HepG2 (cell line): Measurements from ENCODE around the gene CSMD2. TPM values are rescaled to one million over a fixed set of nuclear protein-coding genes. Genes with fewer than 3 reads are reported as not detected.

Experiments used
- ATAC-seq: fragments of 200-7000 bp; cut with Tn5 transposase; 3 replicates; pipeline ENCODE4 v1.9.1; 2020; ENCODE audit warnings: mild to moderate bottlenecking, moderate library complexity
- BruUV-seq: library from RNA; stranded (reverse); fragments of 400-500 nt; replicated peaks from 2 replicates; lab custom pipeline; 2021; lab: Mats Ljungman, UMichigan
- CTCF ChIA-PET: fragments of 300-600 bp; formaldehyde crosslinking; extraction: SDS; loops from one replicate; lab custom pipeline; 2021; ENCODE audit warnings: low total read pairs, inconsistent platforms, low intra/inter-chr PET ratio; lab: Yijun Ruan, JAX
- POLR2A ChIA-PET: fragments of 350-600 bp; sonication (Branson Sonifier 250); formaldehyde crosslinking; loops from one replicate; lab custom pipeline; 2020; ENCODE audit warnings: antibody characterized with exemption, inconsistent platforms; lab: Yijun Ruan, JAX
- DNase-seq: peaks from one replicate; pipeline ENCODE4 v3.0.0-alpha.2; 2015; ENCODE audit warnings: low spot score
- FAIRE-seq: peaks from 3 replicates; lab custom pipeline; 2011; peaks lifted over from hg19 to GRCh38; lab: Jason Lieb, UNC
- H2AFZ ChIP-seq: one replicate; pipeline ENCODE4 v1.6.1; 2011; ENCODE audit warnings: low read length, inconsistent platforms
- H3K27ac ChIP-seq: fragments of 300-600 bp; 3 replicates; pipeline ENCODE4 v1.8.0; 2011; ENCODE audit warnings: mixed run types, mild to moderate bottlenecking, mixed read lengths, low read length, inconsistent platforms; ENCODE audit not compliant: insufficient read depth; ENCODE audit errors: extremely low read length
- H3K27me3 ChIP-seq, 2 experiments: fragments of 200-600 bp in 1 of 2; 2 replicates in 1 of 2; 3 replicates in 1 of 2; pipeline versions ENCODE4 v1.6.0 to v1.8.0; 2011; ENCODE audit warnings: low read length in 2 of 2, mild to moderate bottlenecking in 2 of 2, moderate library complexity in 2 of 2, inconsistent platforms in 1 of 2; ENCODE audit not compliant: insufficient read depth in 2 of 2, control insufficient read depth in 1 of 2
- H3K36me3 ChIP-seq, 2 experiments: fragments of 200-600 bp in 1 of 2; replicated peaks in 1 of 2; 2 replicates in 1 of 2; 3 replicates in 1 of 2; pipeline versions ENCODE4 v1.5.1 to v1.8.0; 2011; ENCODE audit warnings: low read length in 2 of 2, inconsistent platforms in 1 of 2; ENCODE audit not compliant: insufficient read depth in 2 of 2, control insufficient read depth in 1 of 2
- H3K4me1 ChIP-seq: 2 replicates; pipeline ENCODE4 v1.5.1; 2012; ENCODE audit warnings: low read length, inconsistent platforms; ENCODE audit not compliant: insufficient read depth
- H3K4me2 ChIP-seq: 2 replicates; pipeline ENCODE4 v1.6.0; 2011; ENCODE audit warnings: low read depth, low read length, inconsistent platforms
- H3K4me3 ChIP-seq, 3 experiments: fragments of 200-600 bp in 1 of 3; sonication (generic), shearing (Covaris generic) in 1 of 3; replicated peaks in 1 of 3; 2 replicates each; pipeline ENCODE4 v1.5.1; 2011 to 2016; ENCODE audit warnings: low read length in 3 of 3, inconsistent platforms in 2 of 3, low read depth in 2 of 3, mild to moderate bottlenecking in 2 of 3, control low read depth in 1 of 3, mixed read lengths in 1 of 3; ENCODE audit not compliant: insufficient read depth in 1 of 3
- H3K79me2 ChIP-seq: one replicate; pipeline ENCODE4 v1.6.1; 2011; ENCODE audit warnings: low read length, inconsistent platforms; ENCODE audit not compliant: insufficient read depth
- H3K9ac ChIP-seq: 2 replicates; pipeline ENCODE4 v1.6.0; 2011; ENCODE audit warnings: mild to moderate bottlenecking, low read depth, low read length, inconsistent platforms; ENCODE audit not compliant: insufficient read depth
- H3K9me3 ChIP-seq: 2 replicates; pipeline ENCODE4 v1.5.1; 2012; ENCODE audit warnings: mild to moderate bottlenecking, low read length
- H4K20me1 ChIP-seq: 2 replicates; pipeline ENCODE4 v1.6.0; 2011; ENCODE audit warnings: inconsistent platforms, mild to moderate bottlenecking, low read length, moderate library complexity; ENCODE audit not compliant: insufficient read depth
- BCL6 ChIP-seq: IDR thresholded peaks from 2 replicates; pipeline ENCODE4 v1.6.1; 2016; ENCODE audit warnings: missing genetic modification reagents, missing compliant biosample characterization
- ELK4 ChIP-seq: sonication (generic); formaldehyde crosslinking; IDR thresholded peaks from 2 replicates; pipeline ENCODE4 v1.9.0; 2021; ENCODE audit warnings: missing genetic modification reagents, borderline replicate concordance
- HOXA7 ChIP-seq: sonication (generic); formaldehyde crosslinking; IDR thresholded peaks from 2 replicates; pipeline ENCODE4 v1.8.1; 2022; ENCODE audit warnings: mild to moderate bottlenecking, missing genetic modification reagents, moderate library complexity
- KMT2A ChIP-seq: sonication (generic); formaldehyde crosslinking; IDR thresholded peaks from 2 replicates; pipeline ENCODE4 v1.4.0; 2020; ENCODE audit warnings: missing genetic modification reagents
- NAIF1 ChIP-seq: sonication (generic); formaldehyde crosslinking; IDR thresholded peaks from 2 replicates; pipeline ENCODE4 v1.5.0; 2020; ENCODE audit warnings: mild to moderate bottlenecking, missing genetic modification reagents, borderline replicate concordance
- RAD51 ChIP-seq: fragments of 450-650 bp; IDR thresholded peaks from 2 replicates; pipeline ENCODE4 v1.6.1; 2016; ENCODE audit warnings: borderline replicate concordance
- STAT5B ChIP-seq: sonication (generic); formaldehyde crosslinking; IDR thresholded peaks from 2 replicates; pipeline ENCODE4 v1.4.0; 2020; ENCODE audit warnings: missing genetic modification reagents
- ZKSCAN1 ChIP-seq: fragments of 150-350 bp; IDR thresholded peaks from 2 replicates; pipeline ENCODE4 v1.6.1; 2014; ENCODE audit warnings: low read length
- ZNF136 ChIP-seq: sonication (generic); formaldehyde crosslinking; IDR thresholded peaks from 2 replicates; pipeline ENCODE4 v1.8.1; 2022; ENCODE audit warnings: low read depth, mild to moderate bottlenecking, moderate library complexity, missing genetic modification reagents
- ZNF160 ChIP-seq: sonication (generic); formaldehyde crosslinking; IDR thresholded peaks from 2 replicates; pipeline ENCODE4 v1.8.0; 2022; ENCODE audit warnings: mild to moderate bottlenecking, inconsistent platforms, missing genetic modification reagents
- ZNF512 ChIP-seq: sonication (generic); formaldehyde crosslinking; IDR thresholded peaks from 2 replicates; pipeline ENCODE4 v1.4.0; 2020; ENCODE audit warnings: mild to moderate bottlenecking, missing genetic modification reagents
- ZNF576 ChIP-seq: sonication (generic); formaldehyde crosslinking; IDR thresholded peaks from 2 replicates; pipeline ENCODE4 v1.4.0; 2020; ENCODE audit warnings: mild to moderate bottlenecking, missing genetic modification reagents
- ZNF878 ChIP-seq: sonication (generic); formaldehyde crosslinking; IDR thresholded peaks from 2 replicates; pipeline ENCODE4 v1.8.1; 2023; ENCODE audit warnings: mild to moderate bottlenecking, missing genetic modification reagents, moderate library complexity
- WGBS: methylation state at CpG from one replicate; pipeline ENCODE4 v1.1.6; 2017; ENCODE audit warnings: low lambda C conversion rate; 5-methylcytosine and 5-hydroxymethylcytosine counted together
- in situ Hi-C: cut with HindIII; loops from 2 replicates; pipeline ENCODE4 v1.10.0; 2017; ENCODE audit warnings: low pct_unique_long_range_greater_than_20kb; ENCODE audit not compliant: extremely low pct_ligation_motif_present
- intact Hi-C: fragments of 100-400 bp; cut with micrococcal nuclease; formaldehyde crosslinking; loops from one replicate; pipeline ENCODE4 v1.10.0; 2022; ENCODE audit not compliant: unreplicated experiment
- polyA plus RNA-seq, 8 experiments: library from polyadenylated mRNA; depleted of rRNA in 3 of 8; stranded (reverse) in 7 of 8; unstranded in 1 of 8; fragments of >200 nt; fragmentation: Illumina TruSeq in 4 of 8; extraction: Trizol in 4 of 8; gene quantifications; 2 replicates each; pipeline versions ENCODE4 v1.2.1 to v1.2.3, GENCODE V29; 2011 to 2016; ENCODE audit warnings: low read depth in 4 of 8, missing spikeins in 1 of 8, mixed read lengths in 1 of 8; ENCODE audit not compliant: insufficient read depth in 1 of 8
- total RNA-seq, 5 experiments: library from RNA; depleted of rRNA; stranded (reverse); fragments of >200 nt; fragmentation: Illumina TruSeq; extraction: Trizol; gene quantifications; 2 replicates each; pipeline ENCODE4 v1.2.3, GENCODE V29; 2016; ENCODE audit warnings: low read depth in 1 of 5

The CSMD2 gene
- total and polyA plus RNA-seq, 2 of the 13 experiments (the other 11 are each of a cell fraction or from before 2014, with no cell fraction given) = not detected

GRCh38 chr1:33997127-33998036, 167.6 kb downstream of the CSMD2 start:
- no TSS peak for BruUV-seq
- no peak overlapping the region for H3K27ac ChIP-seq
- POLR2A ChIA-PET = no interaction called here
- H3K9ac ChIP-seq = no peak overlapping the region
- H3K4me1 ChIP-seq = no peaks in the 10 kb centered on the region
- H3K27me3 ChIP-seq = 0 out of 5 replicates have a peak, but pooled peaks cover 0 to 1% of the 10 kb centered on the region in 2 experiments
- in situ Hi-C loops = no loop called here
- H3K36me3 ChIP-seq = no peaks in the 10 kb centered on the region
- ATAC-seq (no peak), DNase-seq (no peak), FAIRE-seq (no peak)
- H4K20me1 ChIP-seq = no peaks in the 10 kb centered on the region
- no peaks in the 10 kb centered on the region for H3K79me2 ChIP-seq
- H3K9me3 ChIP-seq = no peaks in the 10 kb centered on the region; the same call in 1 of the 2 replicates
- TF ChIP-seq STAT5B (CRISPR knock-in tag) = no peak
- TF ChIP-seq RAD51 = no peak
- no peak for TF ChIP-seq ZNF136
- TF ChIP-seq ZNF576 (CRISPR knock-in tag) = no peak
- CTCF ChIA-PET = no interaction called here
- intact Hi-C loops = no loop called here
- H3K4me3 ChIP-seq = no peak overlapping the region
- no peak overlapping the region for H3K4me2 ChIP-seq
- H2AFZ ChIP-seq = no peak overlapping the region
- WGBS = 16% methylated on average over 12 of the region's 13 CpGs

- H3K27ac ChIP-seq = no peak overlapping the region
- no peaks in the 10 kb centered on the region; the same call in 1 of the 2 replicates for H3K9me3 ChIP-seq
- FAIRE-seq (no peak), ATAC-seq (no peak), DNase-seq (no peak)
- no peak overlapping the region for H3K4me2 ChIP-seq
- H4K20me1 ChIP-seq = no peaks in the 10 kb centered on the region
- H3K79me2 ChIP-seq = no peaks in the 10 kb centered on the region
- in situ Hi-C loops = no loop called here
- no peaks in the 10 kb centered on the region for H3K4me1 ChIP-seq
- no TSS peak for BruUV-seq
- no peak overlapping the region for H2AFZ ChIP-seq
- H3K9ac ChIP-seq = no peak overlapping the region
- ChIA-PET POLR2A (no interaction called here), CTCF (no interaction called here)
- 0 out of 5 replicates have a peak, but pooled peaks cover 0 to 1% of the 10 kb centered on the region in 2 experiments for H3K27me3 ChIP-seq
- intact Hi-C loops = no loop called here
- H3K36me3 ChIP-seq = no peaks in the 10 kb centered on the region
- no peak overlapping the region for H3K4me3 ChIP-seq
- 58% methylated on average over 4 of the region's 5 CpGs for WGBS
- TF ChIP-seq BCL6 (CRISPR knock-in tag) (no peak), NAIF1 (no peak), ELK4 (CRISPR knock-in tag) (no peak), ZNF878 (no peak), KMT2A (no peak), ZKSCAN1 (no peak), HOXA7 (CRISPR knock-in tag) (no peak), ZNF512 (CRISPR knock-in tag) (no peak), ZNF160 (CRISPR knock-in tag) (no peak)
Measured at GRCh38 chr1:33996281-33996680, 168.7 kb downstream of the CSMD2 start.
